HAP-1 (cell line): ENCODE results near the gene HES3.

Experiments
- DNase-seq, 2 experiments: peaks; one replicate each; pipeline ENCODE4 v3.0.0-alpha.2; 2016 to 2020; ENCODE audit warnings: low spot score in 2 of 2
- H3K27me3 ChIP-seq: fragments of 250-450 bp; sonication (Bioruptor Pico); 2 replicates; pipeline ENCODE4 v1.5.1; 2020; ENCODE audit warnings: low read depth, mild to moderate bottlenecking, moderate library complexity
- H3K36me3 ChIP-seq: fragments of 250-450 bp; sonication (Bioruptor Pico); replicated peaks from 2 replicates; pipeline ENCODE4 v1.5.1; 2020; ENCODE audit warnings: mild to moderate bottlenecking
- H3K4me1 ChIP-seq: fragments of 250-450 bp; sonication (Bioruptor Pico); 2 replicates; pipeline ENCODE4 v1.5.1; 2020; ENCODE audit warnings: mild to moderate bottlenecking
- H3K4me3 ChIP-seq: fragments of 250-450 bp; sonication (Bioruptor Pico); 2 replicates; pipeline ENCODE4 v1.5.1; 2020; ENCODE audit warnings: mild to moderate bottlenecking, moderate library complexity
- H3K9me3 ChIP-seq: fragments of 250-450 bp; sonication (Bioruptor Pico); 2 replicates; pipeline ENCODE4 v1.5.1; 2020; ENCODE audit warnings: mild to moderate bottlenecking, moderate library complexity
- in situ Hi-C: fragments of 300-500 bp; cut with MboI; formaldehyde crosslinking; loops from 3 replicates; pipeline ENCODE4 v1.14.3; 2020; ENCODE audit warnings: low sequenced_read_pairs, inconsistent platforms, mixed read lengths

HES3 gene

DNA sequence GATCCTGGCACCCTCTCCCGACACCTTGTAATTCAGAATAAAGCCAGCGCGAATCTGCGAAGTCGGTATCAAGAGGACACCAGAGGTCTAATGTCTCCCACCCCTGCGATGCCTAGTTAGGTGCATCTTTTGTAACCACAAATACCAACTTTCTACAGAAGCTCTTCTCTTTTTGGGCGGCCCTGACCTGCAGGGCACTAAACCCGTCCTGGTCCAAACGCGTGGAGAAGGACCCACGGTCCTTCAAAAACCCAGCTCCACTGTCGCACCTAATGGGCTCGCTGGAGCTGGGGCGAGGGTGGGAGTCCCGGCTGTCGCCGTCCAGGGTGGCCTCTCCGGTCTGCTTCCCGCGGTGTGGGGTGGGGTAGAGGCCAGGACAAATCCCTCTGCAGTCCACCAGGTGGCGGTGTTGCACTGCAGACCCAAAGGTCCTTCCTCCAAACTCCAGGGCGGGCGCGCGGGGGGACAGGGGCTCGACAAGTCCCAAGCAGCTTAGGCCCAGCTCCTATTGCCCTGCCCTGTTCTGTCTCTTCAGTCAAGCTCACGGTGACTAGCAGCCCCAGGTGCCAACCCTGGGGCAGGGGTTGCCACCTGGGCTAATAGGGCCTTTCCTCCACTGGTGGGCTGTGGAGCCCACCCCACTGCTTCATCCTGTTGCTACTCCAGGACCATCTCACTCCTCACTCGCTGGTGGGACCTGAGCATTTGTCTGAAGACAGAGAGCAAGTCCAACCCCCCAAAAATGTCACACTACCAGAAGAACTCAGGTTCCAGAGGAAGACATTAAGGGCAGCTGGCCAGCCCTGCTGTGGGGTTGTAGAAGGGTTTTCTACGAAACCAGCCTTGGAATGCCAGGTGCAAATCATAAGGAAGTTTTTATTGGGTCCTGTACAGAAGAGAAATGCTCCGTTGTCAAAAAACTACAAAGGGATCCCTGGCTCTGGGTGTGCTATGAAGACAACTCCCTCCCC lies 2.8 kb downstream of the HES3 start:
- H3K27me3 ChIP-seq: peaks cover 33% of the 10 kb centered on the region
- no peak overlapping the region for H3K4me3 ChIP-seq
- peak; percentile 69 to 94 for DNase-seq
- peaks cover 5% of the 10 kb centered on the region for H3K4me1 ChIP-seq
- in situ Hi-C loops: no loop called here
- no peaks in the 10 kb centered on the region for H3K9me3 ChIP-seq
- H3K36me3 ChIP-seq: no peaks in the 10 kb centered on the region

- no peaks in the 10 kb centered on the region for H3K36me3 ChIP-seq
- no peaks in the 10 kb centered on the region; the same call in 1 of the 2 replicates for H3K4me1 ChIP-seq
- in situ Hi-C loops: no loop called here
- peaks cover 29% of the 10 kb centered on the region for H3K27me3 ChIP-seq
- H3K4me3 ChIP-seq: no peak overlapping the region
- DNase-seq: no peak
- no peaks in the 10 kb centered on the region for H3K9me3 ChIP-seq
These were observed 3.7 kb downstream of the HES3 start for GRCh38 chr1:6247651-6248050.

- Histone ChIP-seq H3K27me3 (peaks cover 23% of the 10 kb centered on the region), H3K36me3 (no peaks in the 10 kb centered on the region), H3K9me3 (no peaks in the 10 kb centered on the region), H3K4me1 (no peaks in the 10 kb centered on the region; the same call in 1 of the 2 replicates), H3K4me3 (no peak overlapping the region)
- in situ Hi-C loops: no loop called here
- no peak for DNase-seq
These were observed 4.3 kb downstream of the HES3 start for GRCh38 chr1:6248161-6248776.

- DNase-seq: peak in 1 of 2 experiments; percentile 55
- H3K27me3 ChIP-seq: peaks cover 17% of the 10 kb centered on the region
These were observed 5.2 kb downstream of the HES3 start for GRCh38 chr1:6248932-6249738.

DNA sequence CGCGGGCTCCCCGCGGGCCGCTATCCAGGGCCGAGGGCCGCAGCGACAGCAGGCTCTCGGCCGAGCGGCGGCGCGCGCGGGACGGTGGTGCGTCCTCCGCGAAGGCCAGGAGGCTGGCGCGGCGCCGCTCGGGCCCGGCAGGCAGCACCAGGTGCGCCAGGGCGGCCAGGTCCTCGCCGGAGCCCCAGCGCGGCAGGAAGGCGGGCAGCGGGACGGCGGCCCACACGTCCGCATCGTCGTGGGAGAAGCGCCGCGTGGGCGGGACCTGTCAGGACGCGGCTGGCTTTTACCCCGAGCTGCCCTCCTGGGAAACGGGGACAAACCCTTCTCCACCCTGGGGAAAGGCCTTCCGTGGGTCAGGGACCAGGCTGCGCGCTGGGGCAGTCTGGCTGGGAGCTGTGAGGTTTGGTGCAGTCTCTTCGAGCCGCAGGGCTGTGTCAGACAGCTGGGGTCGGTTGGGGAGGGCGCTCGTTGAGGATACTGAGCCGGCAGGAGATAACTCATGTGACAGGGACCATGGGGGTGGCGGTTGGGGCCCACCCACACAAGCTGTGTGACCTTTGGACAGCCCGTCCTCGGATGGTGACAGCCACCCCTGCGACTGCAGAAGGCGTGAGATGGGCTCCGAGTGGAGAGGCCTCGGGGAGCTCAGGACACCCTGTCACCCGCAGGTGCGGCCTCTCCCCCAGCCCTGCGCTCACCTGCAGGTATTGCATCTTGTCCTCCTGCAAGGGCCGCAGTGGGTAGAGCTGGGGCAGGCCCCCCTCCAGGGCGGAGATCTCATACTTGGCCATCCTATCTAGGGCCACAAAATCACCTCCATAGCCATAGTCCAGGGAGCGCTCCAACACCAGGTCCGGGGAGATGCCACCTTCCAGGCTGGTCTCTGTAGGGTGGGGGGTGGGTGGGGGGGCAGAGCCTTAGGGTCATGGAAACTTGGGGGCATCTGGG lies 6.0 kb downstream of the HES3 start:
- DNase-seq: no peak
- H3K9me3 ChIP-seq: no peaks in the 10 kb centered on the region
- in situ Hi-C loops: loop anchor here (10.0 kb wide), 2 partner anchors 155 to 225 kb away; no protein-coding TSS in a partner anchor
- no peak overlapping the region for H3K4me3 ChIP-seq
- no peaks in the 10 kb centered on the region; the same call in 1 of the 2 replicates for H3K4me1 ChIP-seq
- peaks cover 11% of the 10 kb centered on the region for H3K27me3 ChIP-seq
- no peaks in the 10 kb centered on the region for H3K36me3 ChIP-seq

More at GRCh38 chr1:6248932-6249738, 5.2 kb downstream of the HES3 start:
- in situ Hi-C loops: no loop called here
- H3K9me3 ChIP-seq: no peaks in the 10 kb centered on the region
- no peaks in the 10 kb centered on the region; the same call in 1 of the 2 replicates for H3K4me1 ChIP-seq
- H3K4me3 ChIP-seq: no peak overlapping the region
- H3K36me3 ChIP-seq: no peaks in the 10 kb centered on the region

- in situ Hi-C loops: loop anchor here (10.0 kb wide), 2 partner anchors 154 to 224 kb away; no protein-coding TSS in a partner anchor
- no peaks in the 10 kb centered on the region for H3K9me3 ChIP-seq
- H3K4me3 ChIP-seq: no peak overlapping the region
- peaks cover 11% of the 10 kb centered on the region for H3K27me3 ChIP-seq
- no peaks in the 10 kb centered on the region for H3K36me3 ChIP-seq
- DNase-seq: no peak
- no peaks in the 10 kb centered on the region; the same call in 1 of the 2 replicates for H3K4me1 ChIP-seq
These were observed 7.3 kb downstream of the HES3 start for GRCh38 chr1:6251233-6251632.

- H3K4me1 ChIP-seq: no peaks in the 10 kb centered on the region
- H3K4me3 ChIP-seq: no peak overlapping the region
- peaks cover 7% of the 10 kb centered on the region for H3K27me3 ChIP-seq
- no peaks in the 10 kb centered on the region for H3K9me3 ChIP-seq
- no peak for DNase-seq
- no peaks in the 10 kb centered on the region for H3K36me3 ChIP-seq
- in situ Hi-C loops: loop anchor here (10.0 kb wide), 2 partner anchors 153 to 223 kb away; no protein-coding TSS in a partner anchor
These were observed 7.8 kb downstream of the HES3 start for GRCh38 chr1:6251681-6252373.

- Histone ChIP-seq H3K36me3 (no peaks in the 10 kb centered on the region), H3K4me3 (no peak overlapping the region), H3K9me3 (no peaks in the 10 kb centered on the region), H3K4me1 (no peaks in the 10 kb centered on the region), H3K27me3 (peaks cover 7% of the 10 kb centered on the region)
- DNase-seq: no peak
- in situ Hi-C loops: loop anchor here (10.0 kb wide), 2 partner anchors 152 to 222 kb away; no protein-coding TSS in a partner anchor
These were observed 8.4 kb downstream of the HES3 start for GRCh38 chr1:6252374-6252710.

DNA sequence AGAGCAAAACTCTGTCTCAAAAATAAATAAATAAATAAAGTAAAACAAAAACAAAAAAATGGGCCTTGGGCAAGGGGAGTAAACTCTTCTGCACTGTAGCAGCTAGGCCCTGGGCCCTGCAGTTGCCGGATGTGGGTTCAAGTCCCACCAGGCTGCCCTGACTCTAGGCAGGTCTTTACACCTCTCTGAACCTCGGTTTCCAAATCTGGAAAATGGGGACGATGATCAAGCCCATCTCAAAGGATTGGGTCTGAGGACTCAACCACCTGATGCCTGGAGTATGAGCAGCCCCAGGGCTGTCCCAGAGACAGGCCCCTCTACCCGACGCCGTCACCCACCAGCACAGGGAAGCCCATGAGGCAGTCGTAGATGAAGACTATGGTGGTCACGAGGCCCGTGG lies 9.4 kb downstream of the HES3 start:
- no peak overlapping the region for H3K4me3 ChIP-seq
- no peak for DNase-seq
- H3K4me1 ChIP-seq: no peaks in the 10 kb centered on the region
- no peaks in the 10 kb centered on the region for H3K36me3 ChIP-seq
- H3K27me3 ChIP-seq: peaks cover 7% of the 10 kb centered on the region
- in situ Hi-C loops: loop anchor here (10.0 kb wide), 2 partner anchors 151 to 221 kb away; no protein-coding TSS in a partner anchor
- H3K9me3 ChIP-seq: no peaks in the 10 kb centered on the region

DNA sequence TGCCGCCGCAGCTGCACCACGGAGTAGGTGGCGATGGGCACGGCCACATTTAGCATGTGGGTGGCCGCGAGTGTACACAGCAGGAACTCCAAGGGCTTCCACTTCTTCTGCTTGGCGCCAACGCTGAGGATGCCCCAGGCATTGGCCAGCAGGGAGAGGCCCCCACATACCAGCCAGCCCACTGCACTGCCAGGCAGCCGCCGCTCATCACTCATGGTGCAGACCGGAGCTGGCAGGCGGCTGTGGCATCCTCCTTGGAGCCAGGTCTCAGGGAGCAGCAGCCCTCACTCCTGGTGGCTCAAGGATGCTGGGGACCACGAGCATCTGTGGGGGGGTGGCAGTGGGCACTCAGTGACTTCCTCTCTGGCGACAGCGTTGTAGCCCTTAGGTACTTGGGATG lies 10.7 kb downstream of the HES3 start:
- Histone ChIP-seq H3K36me3 (no peaks in the 10 kb centered on the region), H3K4me1 (peaks cover 2% of the 10 kb centered on the region), H3K27me3 (peaks cover 7% of the 10 kb centered on the region), H3K4me3 (no peak overlapping the region), H3K9me3 (no peaks in the 10 kb centered on the region)
- in situ Hi-C loops: loop anchor here (10.0 kb wide), 2 partner anchors 150 to 220 kb away; no protein-coding TSS in a partner anchor
- DNase-seq: no peak

DNA sequence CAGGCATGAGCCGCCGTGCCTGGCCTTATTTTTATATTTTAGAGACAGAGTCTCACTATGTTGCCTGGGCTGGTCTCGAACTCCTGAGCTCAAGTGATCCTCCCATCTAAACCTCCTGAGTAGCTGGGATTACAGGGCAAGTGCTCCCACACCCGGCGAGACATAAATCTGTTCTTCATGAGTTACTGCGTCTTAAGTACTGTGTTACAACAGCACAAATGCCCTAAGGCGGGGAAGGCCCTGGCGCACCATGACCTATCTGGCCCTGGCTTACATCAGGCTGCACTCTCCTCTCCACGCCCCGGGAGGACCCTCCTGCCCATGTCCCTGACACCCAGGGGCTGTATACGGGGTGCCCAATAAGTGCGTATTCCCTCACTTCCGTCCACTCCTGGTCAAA lies 12.7 kb downstream of the HES3 start:
- Histone ChIP-seq H3K27me3 (no peaks in the 10 kb centered on the region), H3K9me3 (no peaks in the 10 kb centered on the region), H3K4me1 (peaks cover 4% of the 10 kb centered on the region), H3K36me3 (no peaks in the 10 kb centered on the region), H3K4me3 (no peak overlapping the region)
- DNase-seq: no peak
- in situ Hi-C loops: loop anchor here (10.0 kb wide), 2 partner anchors 148 to 218 kb away; no protein-coding TSS in a partner anchor

DNA sequence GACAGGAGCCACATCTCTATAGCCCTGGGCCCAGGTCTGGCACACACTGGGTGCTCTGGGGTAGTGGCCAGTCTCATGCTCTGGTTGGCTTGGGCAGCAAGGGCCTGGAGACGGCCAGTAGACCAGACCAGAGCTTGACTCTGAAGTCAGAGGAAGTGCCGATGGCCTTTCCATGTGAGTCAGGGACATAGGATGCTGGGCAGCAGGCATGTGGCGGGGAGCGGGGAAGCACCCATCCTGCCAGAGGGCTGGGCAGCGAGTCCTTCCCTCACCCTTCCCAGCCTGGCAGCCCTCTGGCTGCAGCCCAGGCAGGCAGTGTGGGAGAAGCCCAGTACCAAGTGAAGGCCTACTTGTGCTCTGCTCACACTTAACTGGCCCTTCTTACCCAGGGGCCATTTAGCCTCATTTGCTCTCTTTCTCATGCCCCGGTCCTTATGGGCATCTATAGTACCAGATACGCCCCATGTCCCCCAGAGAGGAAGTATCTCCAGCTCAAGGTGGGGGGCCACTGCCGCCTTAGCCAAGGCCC lies 13.6 kb downstream of the HES3 start:
- H3K9me3 ChIP-seq: no peaks in the 10 kb centered on the region
- no peak overlapping the region for H3K4me3 ChIP-seq
- H3K36me3 ChIP-seq: no peaks in the 10 kb centered on the region
- H3K27me3 ChIP-seq: no peaks in the 10 kb centered on the region
- peaks cover 4% of the 10 kb centered on the region for H3K4me1 ChIP-seq
- in situ Hi-C loops: loop anchor here (10.0 kb wide), 2 partner anchors 147 to 217 kb away; no protein-coding TSS in a partner anchor
- DNase-seq: no peak
